Esophagus muscularis mucosa (tissue), 4 donors: ENCODE results near the gene ZNF93. TPM values are rescaled to one million over a fixed set of nuclear protein-coding genes. Genes with fewer than 3 reads are reported as not detected.
A peak's percentile ranks its signal among the peaks of the same experiment; 100 is the strongest.
"Not testable (repeated sequence)": the region's sequence is repeated elsewhere in the genome, so short reads cannot be mapped to it uniquely, and the experiment has no call there.

ENCODE experiments used
- DNase-seq: peaks from one replicate; pipeline ENCODE4 v3.0.0-alpha.2; 2017; ENCODE audit errors: extremely low spot score
- H3K27ac ChIP-seq, 4 donors: fragments of 200-600 bp; sonication (generic); replicated peaks in 1 of 4; 1 replicate in 3 of 4; 2 replicates in 1 of 4; pipeline ENCODE4 v1.5.1; 2016 to 2019; ENCODE audit warnings: mild to moderate bottlenecking in 1 of 4
- H3K27me3 ChIP-seq, 4 donors: fragments of 200-600 bp; sonication (generic); one replicate each; pipeline versions ENCODE4 v1.5.1 to v1.6.0; 2016 to 2019
- H3K36me3 ChIP-seq, 4 donors: fragments of 200-600 bp; sonication (generic); one replicate each; pipeline ENCODE4 v1.5.1; 2016 to 2019
- H3K4me1 ChIP-seq, 4 donors: fragments of 200-600 bp; sonication (generic); one replicate each; pipeline ENCODE4 v1.5.1; 2016 to 2019
- H3K4me3 ChIP-seq, 4 donors: fragments of 200-600 bp; sonication (generic); 1 replicate in 2 of 4; 2 replicates in 2 of 4; pipeline ENCODE4 v1.5.1; 2016 to 2019; ENCODE audit warnings: mild to moderate bottlenecking in 4 of 4, moderate library complexity in 1 of 4
- H3K9me3 ChIP-seq, 4 donors: fragments of 200-600 bp; sonication (generic); 1 replicate in 3 of 4; 2 replicates in 1 of 4; pipeline ENCODE4 v1.5.1; 2016 to 2019
- EP300 ChIP-seq: sonication (generic); formaldehyde crosslinking; IDR thresholded peaks from one replicate; pipeline ENCODE4 v1.6.1; 2017; ENCODE audit warnings: antibody characterized with exemption
- POLR2A ChIP-seq: fragments of 450-650 bp; IDR thresholded peaks from one replicate; pipeline ENCODE4 v1.6.1; 2017; ENCODE audit warnings: antibody characterized with exemption, moderate library complexity, mild to moderate bottlenecking, low read depth
- POLR2AphosphoS5 ChIP-seq, 2 donors: sonication (generic); formaldehyde crosslinking; IDR thresholded peaks; one replicate each; pipeline ENCODE4 v1.6.1; 2017; ENCODE audit warnings: antibody characterized with exemption in 2 of 2
- WGBS: methylation state at CpG from one replicate; pipeline ENCODE4 v1.1.5; 2018; 5-methylcytosine and 5-hydroxymethylcytosine counted together
- intact Hi-C: fragments of 100-400 bp; cut with DNase I; formaldehyde crosslinking; loops from one replicate; pipeline ENCODE4 v1.15.1; 2023
- total RNA-seq, 4 donors: library from RNA; depleted of rRNA; stranded (reverse); fragments of >200 nt; gene quantifications; one replicate each; pipeline versions ENCODE4 v1.1.0 to v1.2.1, GENCODE V29; 2016
- TF ChIP-seq, protein P1 (sequence below), 3 experiments: fragments of 200-600 bp in 2 of 3; fragments of 450-650 bp in 1 of 3; sonication (generic) in 2 of 3; IDR thresholded peaks; one replicate each; pipeline ENCODE4 v1.5.1; 2017 to 2019; ENCODE audit warnings: antibody characterized with exemption in 3 of 3, mild to moderate bottlenecking in 2 of 3, moderate library complexity in 1 of 3

ZNF93 gene
- total RNA-seq, 4 donors from 2014 or later, result 1.2 to 4.1 (median 2.1) TPM

DNA sequence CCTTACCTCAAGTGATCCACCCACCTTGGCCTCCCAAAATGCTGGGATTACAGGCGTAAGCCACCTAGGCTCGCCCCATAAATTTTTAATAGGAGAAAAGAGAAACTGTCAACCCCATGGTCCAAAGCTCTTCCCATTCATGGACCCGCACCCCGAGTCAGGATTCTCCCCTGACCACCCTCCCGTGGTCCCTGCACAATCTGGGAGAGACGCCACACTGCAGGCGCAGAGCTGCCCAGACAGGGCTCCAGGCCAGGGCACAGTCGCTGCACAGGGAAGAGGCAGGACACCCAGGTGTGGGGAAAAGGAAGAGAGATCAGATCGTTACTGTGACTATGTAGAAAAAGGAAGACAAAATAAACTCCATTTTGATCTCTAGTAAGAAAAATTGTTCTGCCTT, 54.5 kb downstream of the ZNF93 start:
- peak; percentile 34 for DNase-seq
- intact Hi-C loops, result loop anchor here (5.0 kb wide), 1 partner anchor 423 kb away; no protein-coding TSS in a partner anchor
- Histone ChIP-seq H3K36me3 (no peaks in the 10 kb centered on the region), H3K27ac (no peak overlapping the region), H3K4me1 (peaks cover 0 to 11% (median 4%) of the 10 kb centered on the region in 4 donors), H3K27me3 (peaks cover 0 to 4% (median 0%) of the 10 kb centered on the region in 4 donors), H3K4me3 (no peak overlapping the region), H3K9me3 (no peaks in the 10 kb centered on the region)
- no peak for TF ChIP-seq POLR2AphosphoS5 (IDR thresholded peaks at IDR 0.05)
- no peak for TF ChIP-seq EP300
- TF ChIP-seq, protein P1, sequence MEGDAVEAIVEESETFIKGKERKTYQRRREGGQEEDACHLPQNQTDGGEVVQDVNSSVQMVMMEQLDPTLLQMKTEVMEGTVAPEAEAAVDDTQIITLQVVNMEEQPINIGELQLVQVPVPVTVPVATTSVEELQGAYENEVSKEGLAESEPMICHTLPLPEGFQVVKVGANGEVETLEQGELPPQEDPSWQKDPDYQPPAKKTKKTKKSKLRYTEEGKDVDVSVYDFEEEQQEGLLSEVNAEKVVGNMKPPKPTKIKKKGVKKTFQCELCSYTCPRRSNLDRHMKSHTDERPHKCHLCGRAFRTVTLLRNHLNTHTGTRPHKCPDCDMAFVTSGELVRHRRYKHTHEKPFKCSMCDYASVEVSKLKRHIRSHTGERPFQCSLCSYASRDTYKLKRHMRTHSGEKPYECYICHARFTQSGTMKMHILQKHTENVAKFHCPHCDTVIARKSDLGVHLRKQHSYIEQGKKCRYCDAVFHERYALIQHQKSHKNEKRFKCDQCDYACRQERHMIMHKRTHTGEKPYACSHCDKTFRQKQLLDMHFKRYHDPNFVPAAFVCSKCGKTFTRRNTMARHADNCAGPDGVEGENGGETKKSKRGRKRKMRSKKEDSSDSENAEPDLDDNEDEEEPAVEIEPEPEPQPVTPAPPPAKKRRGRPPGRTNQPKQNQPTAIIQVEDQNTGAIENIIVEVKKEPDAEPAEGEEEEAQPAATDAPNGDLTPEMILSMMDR (IDR thresholded peaks at IDR 0.05), result no peak
- TF ChIP-seq POLR2A, result no peak
- WGBS, result 88% methylated on average over 9 of the region's 9 CpGs

DNA sequence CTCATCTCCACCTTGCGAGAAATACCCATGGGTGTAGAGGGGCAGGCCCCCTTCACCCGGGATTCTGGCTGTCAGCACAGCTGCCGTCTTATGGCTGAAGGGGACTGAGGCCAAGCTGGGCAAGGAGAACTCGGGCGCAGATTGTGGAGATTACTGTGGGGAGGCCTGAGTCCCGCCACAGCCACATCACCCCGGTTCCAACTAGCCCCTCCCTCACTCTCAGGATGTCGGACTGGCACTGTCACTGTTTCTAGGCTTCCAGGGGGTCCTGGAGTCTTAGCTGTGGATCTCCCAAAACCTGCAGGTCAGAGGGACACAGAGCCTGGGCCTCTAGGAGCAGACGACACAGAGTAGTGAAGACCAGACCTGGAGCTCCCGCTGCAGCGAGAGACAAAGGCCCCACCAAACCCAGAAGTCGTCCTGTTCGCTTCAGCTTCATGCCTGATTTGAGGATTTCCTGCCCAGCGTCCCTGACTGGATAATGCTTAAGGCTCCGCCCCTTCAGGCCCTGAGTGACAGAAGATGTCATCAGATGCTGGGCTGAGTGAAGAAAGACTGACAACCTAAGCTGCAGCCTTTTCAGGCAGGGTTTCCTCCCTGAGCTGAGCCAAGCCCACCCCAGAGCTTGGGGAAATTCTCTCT, 55.8 kb downstream of the ZNF93 start:
- no peaks in the 10 kb centered on the region for H3K9me3 ChIP-seq
- intact Hi-C loops, result loop anchor here (5.0 kb wide), 1 partner anchor 424 kb away; no protein-coding TSS in a partner anchor
- no peaks in the 10 kb centered on the region for H3K36me3 ChIP-seq
- H3K27me3 ChIP-seq, result peaks cover 0 to 4% (median 0%) of the 10 kb centered on the region in 4 donors
- peak; percentile 85 for DNase-seq
- TF ChIP-seq EP300 (no peak), POLR2A (no peak), POLR2AphosphoS5 (IDR thresholded peaks at IDR 0.05) (no peak)
- TF ChIP-seq, protein P1 (IDR thresholded peaks at IDR 0.05), result no peak
- WGBS, result 55% methylated on average over 5 of the region's 15 CpGs
- no peak overlapping the region for H3K4me3 ChIP-seq
- peaks cover 0 to 11% (median 4%) of the 10 kb centered on the region in 4 donors for H3K4me1 ChIP-seq
- H3K27ac ChIP-seq, result no peak overlapping the region

DNA sequence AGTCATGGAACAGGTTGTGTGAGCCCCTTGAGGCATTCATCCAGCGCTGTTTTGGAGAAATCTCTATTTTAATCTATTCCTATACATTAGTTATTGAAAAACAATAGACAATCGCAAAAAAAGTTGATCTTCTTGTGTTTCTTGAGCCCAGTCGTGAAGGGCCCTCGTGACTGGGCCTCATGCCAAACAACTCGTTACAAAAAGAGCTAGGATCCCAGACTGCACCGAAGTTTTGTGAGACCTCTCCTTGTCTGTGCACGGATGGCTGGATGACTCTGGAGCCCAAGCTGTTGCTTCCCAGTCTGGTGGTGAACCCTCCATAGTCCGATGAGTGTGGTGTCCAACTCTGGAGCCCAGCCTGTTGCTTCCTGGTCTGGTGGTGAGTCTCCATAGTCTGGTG, 57.0 kb downstream of the ZNF93 start:
- H3K27me3 ChIP-seq, H3K9me3 ChIP-seq, H3K27ac ChIP-seq, H3K4me3 ChIP-seq, H3K36me3 ChIP-seq: not testable (repeated sequence)
- intact Hi-C loops, result loop anchor here (5.0 kb wide), 1 partner anchor 425 kb away; no protein-coding TSS in a partner anchor
- peak; percentile 7 for DNase-seq
- WGBS, result 85% methylated on average over 8 of the region's 8 CpGs
- peaks cover 0 to 11% (median 4%) of the 10 kb centered on the region in 4 donors for H3K4me1 ChIP-seq

DNA sequence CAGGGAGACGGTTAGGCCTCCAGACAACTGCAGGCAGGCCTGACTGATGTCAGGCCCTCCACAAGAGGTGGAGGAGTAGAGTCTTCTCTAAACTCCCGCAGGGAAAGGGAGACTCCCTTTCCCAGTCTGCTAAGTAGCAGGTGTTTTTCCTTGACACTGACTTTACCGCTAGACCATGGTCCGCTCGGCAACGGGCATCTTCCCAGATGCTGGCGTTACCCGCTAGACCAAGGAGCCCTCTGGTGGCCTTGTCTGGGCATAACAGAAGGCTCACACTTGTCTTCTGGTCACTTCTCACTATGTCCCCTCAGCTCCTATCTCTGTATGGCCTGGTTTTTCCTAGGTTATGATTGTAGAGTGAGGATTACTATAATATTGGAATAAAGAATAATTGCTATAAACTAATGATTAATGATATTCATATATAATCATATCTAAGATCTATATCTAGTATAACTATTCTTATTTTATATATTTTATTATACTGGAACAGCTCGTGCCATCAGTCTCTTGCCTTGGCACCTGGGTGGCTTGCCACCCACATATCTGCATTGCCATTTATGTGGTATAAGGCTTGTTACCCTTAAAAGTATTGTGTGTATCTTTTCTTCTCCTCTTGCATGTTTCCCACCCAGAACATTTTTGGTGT, 58.5 kb downstream of the ZNF93 start:
- whole genome bisulfite sequencing, result 12% methylated on average over 7 of the region's 9 CpGs
- H3K36me3 ChIP-seq, H3K27ac ChIP-seq, H3K27me3 ChIP-seq, H3K4me1 ChIP-seq, H3K9me3 ChIP-seq: not testable (repeated sequence)
- TF ChIP-seq, protein P1 (IDR thresholded peaks at IDR 0.05), result peak; percentile 59 to 76 (median 68)
- peak in 1 of 2 donors; percentile 36 for TF ChIP-seq POLR2AphosphoS5 (IDR thresholded peaks at IDR 0.05)
- intact Hi-C loops, result loop anchor here (5.0 kb wide), 1 partner anchor 427 kb away; no protein-coding TSS in a partner anchor
- peak overlapping the region in 1 of 4 donors; percentile 18 for H3K4me3 ChIP-seq
- peak; percentile 91 for DNase-seq

DNA sequence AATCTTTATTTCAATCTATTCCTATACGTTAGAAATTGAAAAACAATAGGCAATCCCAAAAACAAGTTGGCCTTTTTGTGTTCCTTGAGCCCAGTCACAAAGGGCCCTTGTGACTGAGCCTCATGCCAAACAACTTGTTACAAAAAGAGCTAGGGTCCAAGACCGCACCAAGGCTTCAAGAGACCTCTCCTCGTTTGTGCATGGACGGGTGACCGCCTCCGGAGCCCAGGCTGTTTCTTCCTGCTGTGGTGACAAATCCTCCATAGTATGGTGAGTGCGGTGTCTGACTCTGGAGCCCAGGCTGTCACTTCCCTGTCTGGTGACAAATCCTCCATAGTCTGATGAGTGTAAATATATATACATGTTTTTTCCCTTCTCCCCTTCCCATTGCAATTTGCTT, 63.7 kb downstream of the ZNF93 start:
- no peaks in the 10 kb centered on the region for H3K4me1 ChIP-seq
- 82% methylated on average over 7 of the region's 7 CpGs for WGBS
- H3K9me3 ChIP-seq, result peaks cover 0 to 21% (median 19%) of the 10 kb centered on the region in 4 donors
- no peaks in the 10 kb centered on the region for H3K36me3 ChIP-seq
- intact Hi-C loops, result no loop called here
- no peak overlapping the region for H3K27ac ChIP-seq
- TF ChIP-seq POLR2AphosphoS5 (IDR thresholded peaks at IDR 0.05), result no peak
- TF ChIP-seq, protein P1 (IDR thresholded peaks at IDR 0.05), result no peak
- no peak for TF ChIP-seq EP300
- TF ChIP-seq POLR2A, result no peak
- H3K4me3 ChIP-seq, result no peak overlapping the region
- no peaks in the 10 kb centered on the region for H3K27me3 ChIP-seq
- peak; percentile 86 for DNase-seq

DNA sequence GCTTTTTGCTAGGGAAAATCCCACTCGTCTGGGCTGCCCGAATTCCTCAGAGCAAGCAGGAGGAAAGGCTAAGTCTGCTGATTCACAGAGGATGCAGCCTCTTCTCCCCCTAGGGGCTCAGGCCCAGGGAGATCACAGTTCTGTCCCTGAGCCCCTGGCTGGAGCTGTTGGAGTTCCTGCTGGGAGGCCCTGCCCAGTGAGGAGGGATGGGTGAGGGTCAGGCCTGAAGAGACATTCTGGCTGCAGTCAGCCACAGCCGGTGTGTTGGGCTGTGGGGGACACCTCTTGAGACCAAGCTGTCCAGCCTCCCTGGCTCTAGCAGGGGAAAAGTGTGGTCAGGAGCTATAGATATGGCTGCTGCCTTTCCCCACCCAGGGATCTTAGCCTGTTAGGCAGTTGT, 65.4 kb downstream of the ZNF93 start:
- H3K27ac ChIP-seq, H3K4me3 ChIP-seq, H3K36me3 ChIP-seq, H3K4me1 ChIP-seq, DNase-seq, H3K27me3 ChIP-seq, intact Hi-C loops: not testable (repeated sequence)
- H3K9me3 ChIP-seq, result peaks cover 0 to 21% (median 19%) of the 10 kb centered on the region in 4 donors
- WGBS, result 93% methylated on average over 2 of the region's 3 CpGs
